PC-3 (cell line): ENCODE measurements around the gene SYCN. TPM values are rescaled to one million over a fixed set of nuclear protein-coding genes. Genes with fewer than 3 reads are reported as not detected.

Source experiments
- ATAC-seq: fragments of 200-7000 bp; cut with Tn5 transposase; 2 replicates; pipeline ENCODE4 v1.9.1; 2020; ENCODE audit warnings: mild to moderate bottlenecking, moderate library complexity
- BruUV-seq: library from RNA; stranded (reverse); fragments of 400-500 nt; replicated peaks from 2 replicates; lab custom pipeline; 2021; lab: Mats Ljungman, UMichigan
- CTCF ChIA-PET: fragments of 300-600 bp; sonication (Branson Sonifier 250); formaldehyde crosslinking; loops from one replicate; lab custom pipeline; 2022; ENCODE audit warnings: antibody characterized with exemption; lab: Charles Lee
- POLR2A ChIA-PET: fragments of 300-600 bp; sonication (Branson Sonifier 250); formaldehyde crosslinking; loops from one replicate; lab custom pipeline; 2022; ENCODE audit warnings: antibody characterized with exemption; ENCODE audit not compliant: unreplicated experiment; lab: Charles Lee
- DNase-seq: peaks from one replicate; pipeline ENCODE4 v3.0.0-alpha.2; 2015
- H2AFZ ChIP-seq: fragments of 300-600 bp; sonication (generic); 2 replicates; pipeline ENCODE4 v1.6.0; 2016; ENCODE audit warnings: antibody characterized with exemption, low read length
- H3F3A ChIP-seq: fragments of 300-600 bp; sonication (generic); one replicate; pipeline ENCODE4 v1.6.0; 2017; ENCODE audit warnings: antibody characterized with exemption, low read length, control low read depth, mild to moderate bottlenecking; ENCODE audit not compliant: unreplicated experiment
- H3K27ac ChIP-seq: fragments of 300-600 bp; sonication (generic); 2 replicates; pipeline ENCODE4 v1.5.1; 2016; ENCODE audit warnings: mild to moderate bottlenecking, low read length
- H3K27me3 ChIP-seq: fragments of 300-600 bp; sonication (generic); 2 replicates; pipeline ENCODE4 v1.6.1; 2016; ENCODE audit warnings: low read length, mixed read lengths
- H3K36me3 ChIP-seq: fragments of 300-600 bp; sonication (generic); 2 replicates; pipeline ENCODE4 v1.6.1; 2016; ENCODE audit warnings: low read depth, mixed run types, low read length, mixed read lengths
- H3K4me1 ChIP-seq: fragments of 300-600 bp; sonication (generic); 2 replicates; pipeline ENCODE4 v1.5.1; 2016; ENCODE audit warnings: low read length; ENCODE audit not compliant: insufficient read depth
- H3K4me2 ChIP-seq: fragments of 300-600 bp; sonication (generic); 2 replicates; pipeline ENCODE4 v1.6.0; 2016; ENCODE audit warnings: low read length
- H3K4me3 ChIP-seq: fragments of 300-600 bp; sonication (generic); 2 replicates; pipeline ENCODE4 v1.5.1; 2016; ENCODE audit warnings: mild to moderate bottlenecking, low read length, mixed read lengths
- H3K79me2 ChIP-seq: fragments of 300-600 bp; sonication (generic); 2 replicates; pipeline ENCODE4 v1.6.1; 2017; ENCODE audit warnings: low read length, mixed read lengths
- H3K9ac ChIP-seq: fragments of 300-600 bp; sonication (generic); 2 replicates; pipeline ENCODE4 v1.6.0; 2016; ENCODE audit warnings: mild to moderate bottlenecking, low read length
- H3K9me2 ChIP-seq: fragments of 300-600 bp; sonication (generic); replicated peaks from 2 replicates; pipeline ENCODE4 v1.6.1; 2016; ENCODE audit warnings: mixed run types, low read length, mixed read lengths
- H3K9me3 ChIP-seq: fragments of 300-600 bp; sonication (generic); 2 replicates; pipeline ENCODE4 v1.6.1; 2016; ENCODE audit warnings: low read length, mixed read lengths
- H4K20me1 ChIP-seq: fragments of 300-600 bp; sonication (generic); 2 replicates; pipeline ENCODE4 v1.6.1; 2016; ENCODE audit warnings: low read length, mixed read lengths
- EZH2 ChIP-seq: fragments of 300-600 bp; sonication (generic); IDR thresholded peaks from one replicate; pipeline ENCODE4 v1.6.1; 2017; ENCODE audit warnings: antibody characterized with exemption, mild to moderate bottlenecking, low read length; ENCODE audit not compliant: unreplicated experiment
- EZH2phosphoT487 ChIP-seq: fragments of 300-600 bp; sonication (generic); IDR thresholded peaks from 2 replicates; pipeline ENCODE4 v1.6.1; 2018; ENCODE audit warnings: mild to moderate bottlenecking, antibody characterized with exemption, low read length, borderline replicate concordance
- intact Hi-C: fragments of 100-400 bp; cut with micrococcal nuclease; formaldehyde crosslinking; loops from 2 replicates; pipeline ENCODE4 v1.9.0; 2023
- total RNA-seq: library from RNA; depleted of rRNA; stranded (reverse); fragments of >200 nt; gene quantifications from 2 replicates; pipeline ENCODE4 v1.2.3, GENCODE V29; 2014
- TF ChIP-seq, protein P1 (sequence below): fragments of 300-600 bp; sonication (generic); conservative IDR thresholded peaks from 2 replicates; pipeline ENCODE4 v1.5.1; 2017; ENCODE audit warnings: antibody characterized with exemption, low read depth, mild to moderate bottlenecking, low read length

The SYCN gene
- total RNA-seq, 1 experiment from 2014 or later = not detected

DNA sequence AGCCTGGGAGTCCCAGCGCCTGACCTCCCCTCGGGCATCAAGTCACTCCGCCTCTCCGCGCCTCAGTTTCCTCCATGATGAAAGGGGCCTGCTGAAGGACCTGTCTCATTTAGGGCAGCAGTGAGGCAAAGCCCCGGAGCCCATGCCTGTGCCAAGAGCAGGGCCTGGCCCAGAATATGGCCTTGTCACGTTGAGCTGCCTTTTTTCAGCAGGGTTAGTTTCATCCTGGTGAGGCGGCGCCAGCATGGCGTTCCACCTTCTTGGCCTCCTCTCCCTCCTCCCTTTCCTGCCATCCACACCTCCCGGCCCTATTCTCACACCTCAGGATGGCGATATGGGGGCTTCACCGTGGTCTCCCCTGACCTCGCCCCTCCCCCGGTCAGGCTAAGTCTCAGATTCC, 48.3 kb downstream of the SYCN start:
- H3K9me3 ChIP-seq = no peaks in the 10 kb centered on the region
- no peaks in the 10 kb centered on the region for H3K9me2 ChIP-seq
- ATAC-seq (no peak), DNase-seq (no peak)
- no peak for TF ChIP-seq EZH2
- no peak for TF ChIP-seq EZH2phosphoT487
- TF ChIP-seq, protein P1, sequence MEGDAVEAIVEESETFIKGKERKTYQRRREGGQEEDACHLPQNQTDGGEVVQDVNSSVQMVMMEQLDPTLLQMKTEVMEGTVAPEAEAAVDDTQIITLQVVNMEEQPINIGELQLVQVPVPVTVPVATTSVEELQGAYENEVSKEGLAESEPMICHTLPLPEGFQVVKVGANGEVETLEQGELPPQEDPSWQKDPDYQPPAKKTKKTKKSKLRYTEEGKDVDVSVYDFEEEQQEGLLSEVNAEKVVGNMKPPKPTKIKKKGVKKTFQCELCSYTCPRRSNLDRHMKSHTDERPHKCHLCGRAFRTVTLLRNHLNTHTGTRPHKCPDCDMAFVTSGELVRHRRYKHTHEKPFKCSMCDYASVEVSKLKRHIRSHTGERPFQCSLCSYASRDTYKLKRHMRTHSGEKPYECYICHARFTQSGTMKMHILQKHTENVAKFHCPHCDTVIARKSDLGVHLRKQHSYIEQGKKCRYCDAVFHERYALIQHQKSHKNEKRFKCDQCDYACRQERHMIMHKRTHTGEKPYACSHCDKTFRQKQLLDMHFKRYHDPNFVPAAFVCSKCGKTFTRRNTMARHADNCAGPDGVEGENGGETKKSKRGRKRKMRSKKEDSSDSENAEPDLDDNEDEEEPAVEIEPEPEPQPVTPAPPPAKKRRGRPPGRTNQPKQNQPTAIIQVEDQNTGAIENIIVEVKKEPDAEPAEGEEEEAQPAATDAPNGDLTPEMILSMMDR = no peak
- no peaks in the 10 kb centered on the region for H4K20me1 ChIP-seq
- H3K27me3 ChIP-seq = no peaks in the 10 kb centered on the region
- no peak overlapping the region for H3K4me3 ChIP-seq
- POLR2A ChIA-PET = no interaction called here
- intact Hi-C loops = no loop called here
- no TSS peak for BruUV-seq
- peaks cover 42% of the 10 kb centered on the region for H3K4me1 ChIP-seq
- H3K36me3 ChIP-seq = no peaks in the 10 kb centered on the region
- no peak overlapping the region for H3K9ac ChIP-seq
- H3K27ac ChIP-seq = no peak overlapping the region
- H3K4me2 ChIP-seq = no peak overlapping the region
- peaks cover 67% of the 10 kb centered on the region for H3K79me2 ChIP-seq
- no peaks in the 10 kb centered on the region for H3F3A ChIP-seq
- CTCF ChIA-PET = interaction anchor here (0.5 kb wide), 1 partner anchor 31 kb away, joined by 4 read pairs; no protein-coding TSS in a partner anchor
- no peak overlapping the region for H2AFZ ChIP-seq

DNA sequence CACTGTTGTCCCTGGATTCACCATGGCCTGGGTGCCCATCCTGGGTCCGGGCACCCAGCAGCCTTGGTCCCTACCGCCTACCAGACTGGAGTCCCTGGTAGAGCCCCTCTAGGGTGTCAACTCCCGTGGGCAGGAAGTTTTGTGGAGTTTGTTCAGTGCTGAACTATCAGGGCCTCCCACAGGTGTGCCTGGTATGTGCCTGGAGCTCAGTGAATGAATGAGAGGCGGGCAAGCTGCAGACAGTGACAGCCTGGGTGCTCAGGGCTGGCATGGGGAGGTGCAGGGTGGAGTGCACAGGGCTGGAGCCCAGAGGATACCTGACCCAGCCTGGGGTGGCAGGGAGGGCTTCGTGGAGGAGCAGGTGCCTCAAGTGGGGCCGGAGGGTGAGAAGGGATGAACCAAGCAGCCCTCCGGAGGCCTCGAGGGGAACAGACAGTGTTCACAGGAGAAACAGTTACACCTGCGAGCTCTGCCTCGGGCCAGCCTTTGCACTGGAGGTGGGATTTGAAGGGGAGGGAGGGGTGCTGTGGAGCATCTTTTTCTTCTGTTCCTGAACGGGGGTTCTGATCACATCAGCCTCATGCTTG, 48.9 kb downstream of the SYCN start:
- H3K9me2 ChIP-seq = no peaks in the 10 kb centered on the region
- no peak for DNase-seq
- H4K20me1 ChIP-seq = no peaks in the 10 kb centered on the region
- peaks cover 66% of the 10 kb centered on the region for H3K79me2 ChIP-seq
- H3F3A ChIP-seq = no peaks in the 10 kb centered on the region
- no peak overlapping the region for H3K4me3 ChIP-seq
- ChIA-PET CTCF (no interaction called here), POLR2A (no interaction called here)
- no peak overlapping the region for H2AFZ ChIP-seq
- peak overlapping the region; percentile 40; the same call in 1 of the 2 replicates for H3K9ac ChIP-seq
- H3K27me3 ChIP-seq = no peaks in the 10 kb centered on the region
- H3K4me2 ChIP-seq = peak overlapping the region; percentile 59
- intact Hi-C loops = no loop called here
- ATAC-seq = no peak
- no TSS peak for BruUV-seq
- no peaks in the 10 kb centered on the region for H3K9me3 ChIP-seq
- peaks cover 36% of the 10 kb centered on the region for H3K4me1 ChIP-seq
- TF ChIP-seq EZH2phosphoT487 (no peak), EZH2 (no peak)
- peak overlapping the region; percentile 81 for H3K27ac ChIP-seq
- no peaks in the 10 kb centered on the region for H3K36me3 ChIP-seq

DNA sequence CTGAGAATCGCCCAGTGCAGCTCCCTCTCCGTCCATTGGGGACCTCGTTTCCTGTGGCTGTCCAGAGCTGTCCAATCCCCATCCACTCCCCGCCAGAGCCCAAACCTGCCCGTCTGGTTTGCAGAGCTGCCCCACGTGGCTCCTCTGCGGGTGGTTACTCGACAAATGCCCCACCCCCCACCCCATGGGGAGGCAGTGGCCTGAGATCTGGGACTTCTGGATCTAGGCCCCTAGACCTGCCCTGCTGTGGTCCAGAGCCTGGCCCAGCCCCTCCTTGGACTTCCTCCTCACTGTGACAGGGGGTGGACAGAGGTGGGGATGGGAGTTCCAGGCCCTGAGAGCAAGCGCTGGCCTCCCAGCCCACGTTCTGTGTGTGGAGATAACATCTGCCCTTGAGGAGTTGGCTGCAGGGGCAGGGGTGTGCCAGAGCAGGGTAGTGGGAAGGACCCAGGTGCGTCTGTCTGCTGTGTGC, 49.4 kb downstream of the SYCN start:
- DNase-seq (peak; percentile 75), ATAC-seq (peak; percentile 56)
- Histone ChIP-seq H3K4me3 (no peak overlapping the region), H3K9ac (peak overlapping the region; percentile 40; the same call in 1 of the 2 replicates), H3K79me2 (peaks cover 66% of the 10 kb centered on the region), H3K36me3 (no peaks in the 10 kb centered on the region), H3K27me3 (no peaks in the 10 kb centered on the region), H3K9me2 (no peaks in the 10 kb centered on the region), H3K4me1 (peaks cover 32% of the 10 kb centered on the region), H3K27ac (peak overlapping the region; percentile 81), H2AFZ (no peak overlapping the region), H4K20me1 (no peaks in the 10 kb centered on the region), H3K4me2 (peak overlapping the region; percentile 59), H3F3A (no peaks in the 10 kb centered on the region), H3K9me3 (no peaks in the 10 kb centered on the region)
- ChIA-PET CTCF (no interaction called here), POLR2A (no interaction called here)
- TF ChIP-seq, protein P1 = 0 out of 2 replicates have a peak, but pooled peaks have one; percentile 9
- TF ChIP-seq EZH2phosphoT487 = no peak
- intact Hi-C loops = no loop called here
- BruUV-seq = no TSS peak
